D721Med (cell line): Measurements from ENCODE around the gene PDE6C.

ENCODE experiments used
- DNase-seq: peaks from one replicate; pipeline ENCODE4 v3.0.0; 2011; ENCODE audit warnings: low spot score; ENCODE audit not compliant: insufficient read length
- FAIRE-seq: peaks from 2 replicates; lab custom pipeline; 2011; peaks lifted over from hg19 to GRCh38; lab: Jason Lieb, UNC
- CTCF ChIP-seq: IDR thresholded peaks from 2 replicates; pipeline ENCODE4 v1.5.1; 2012; ENCODE audit warnings: mild to moderate bottlenecking, control low read depth; ENCODE audit not compliant: insufficient read depth; ENCODE audit errors: missing control alignments

The PDE6C gene

GRCh38 chr10:93599335-93599734 lies 13.0 kb upstream of the PDE6C start:
- DNase-seq = no peak
- TF ChIP-seq CTCF = no peak
- FAIRE-seq = no peak

- FAIRE-seq (no peak), DNase-seq (no peak)
- TF ChIP-seq CTCF = no peak
These were observed 12.6 kb upstream of the PDE6C start for GRCh38 chr10:93599778-93600177.

- no peak for TF ChIP-seq CTCF
- FAIRE-seq (no peak), DNase-seq (no peak)
These were observed 11.7 kb upstream of the PDE6C start for GRCh38 chr10:93600446-93601145.

GRCh38 chr10:93601146-93601773 lies 11.1 kb upstream of the PDE6C start, which contains the start of gene RBP4:
Gene RBP4, minus strand, starts transcription at chr10:93601235. Its CDS starts 207 bp downstream, at chr10:93601028.
- FAIRE-seq = no peak
- no peak for DNase-seq
- no peak for TF ChIP-seq CTCF

- no peak for TF ChIP-seq CTCF
- no peak for DNase-seq
- FAIRE-seq = no peak
These were observed 10.6 kb upstream of the PDE6C start for GRCh38 chr10:93601774-93602162.

GRCh38 chr10:93603023-93603422 lies 9.3 kb upstream of the PDE6C start:
- no peak for FAIRE-seq
- no peak for TF ChIP-seq CTCF
- no peak for DNase-seq

- TF ChIP-seq CTCF = no peak
- FAIRE-seq (no peak), DNase-seq (no peak)
These were observed 8.2 kb upstream of the PDE6C start for GRCh38 chr10:93604146-93604545.
